Keratinocyte (primary cell): Measurements from ENCODE around the gene MAP3K2. TPM values are rescaled to one million over a fixed set of nuclear protein-coding genes. Genes with fewer than 3 reads are reported as not detected.

Source experiments
- DNase-seq: peaks from one replicate; pipeline ENCODE4 v3.0.0-alpha.2; 2011; ENCODE audit warnings: low read depth, missing footprints, low spot score
- FAIRE-seq: peaks from 2 replicates; lab custom pipeline; 2011; peaks lifted over from hg19 to GRCh38; lab: Jason Lieb, UNC
- H2AFZ ChIP-seq: 2 replicates; pipeline ENCODE4 v1.6.0; 2012; ENCODE audit warnings: low read length, control low read depth, inconsistent platforms; ENCODE audit not compliant: control insufficient read depth
- H3K27ac ChIP-seq: 2 replicates; pipeline ENCODE4 v1.5.1; 2011; ENCODE audit warnings: low read length; ENCODE audit not compliant: control insufficient read depth, insufficient read depth
- H3K27me3 ChIP-seq: 3 replicates; pipeline ENCODE4 v1.6.0; 2011; ENCODE audit warnings: low read length; ENCODE audit not compliant: control insufficient read depth, insufficient read depth; ENCODE audit errors: extremely low read depth
- H3K36me3 ChIP-seq, 2 experiments: 2 replicates in 1 of 2; 3 replicates in 1 of 2; pipeline ENCODE4 v1.5.1; 2011; ENCODE audit warnings: low read length in 2 of 2, mild to moderate bottlenecking in 1 of 2; ENCODE audit not compliant: control insufficient read depth in 2 of 2, insufficient read depth in 2 of 2; ENCODE audit errors: extremely low read depth in 1 of 2
- H3K4me1 ChIP-seq: 3 replicates; pipeline ENCODE4 v1.5.1; 2011; ENCODE audit warnings: low read length; ENCODE audit not compliant: control insufficient read depth, insufficient read depth; ENCODE audit errors: extremely low read depth
- H3K4me2 ChIP-seq: 3 replicates; pipeline ENCODE4 v1.6.0; 2011; ENCODE audit warnings: low read depth, low read length; ENCODE audit not compliant: control insufficient read depth, insufficient read depth; ENCODE audit errors: extremely low read depth
- H3K4me3 ChIP-seq, 3 experiments: fragments of 200-600 bp in 1 of 3; sonication (generic) in 1 of 3; 2 replicates in 2 of 3; 3 replicates in 1 of 3; pipeline ENCODE4 v1.5.1; 2011 to 2016; ENCODE audit warnings: low read length in 3 of 3, mild to moderate bottlenecking in 3 of 3, control low read depth in 2 of 3, inconsistent platforms in 1 of 3, low read depth in 1 of 3, mixed read lengths in 1 of 3, mixed run types in 1 of 3, moderate library complexity in 1 of 3; ENCODE audit not compliant: control insufficient read depth in 2 of 3, insufficient read depth in 2 of 3; ENCODE audit errors: extremely low read depth in 1 of 3
- H3K79me2 ChIP-seq: 2 replicates; pipeline ENCODE4 v1.6.0; 2012; ENCODE audit warnings: low read length; ENCODE audit not compliant: control insufficient read depth, insufficient read depth
- H3K9ac ChIP-seq: 3 replicates; pipeline ENCODE4 v1.6.0; 2011; ENCODE audit warnings: low read length; ENCODE audit not compliant: control insufficient read depth, insufficient read depth; ENCODE audit errors: extremely low read depth
- H3K9me1 ChIP-seq: 3 replicates; pipeline ENCODE4 v1.6.0; 2011; ENCODE audit warnings: low read length; ENCODE audit not compliant: control insufficient read depth, insufficient read depth; ENCODE audit errors: extremely low read depth
- H3K9me3 ChIP-seq: 2 replicates; pipeline ENCODE4 v1.5.1; 2012; ENCODE audit warnings: low read depth, low read length; ENCODE audit not compliant: control insufficient read depth
- H4K20me1 ChIP-seq: 3 replicates; pipeline ENCODE4 v1.6.0; 2011; ENCODE audit warnings: low read length; ENCODE audit not compliant: control insufficient read depth, insufficient read depth; ENCODE audit errors: extremely low read depth
- EZH2 ChIP-seq: IDR thresholded peaks from one replicate; pipeline ENCODE4 v1.6.1; 2012; ENCODE audit warnings: inconsistent platforms, mild to moderate bottlenecking, low read length, moderate library complexity
- dilution Hi-C: fragments of 300-500 bp; cut with MboI; formaldehyde crosslinking; loops from one replicate; pipeline ENCODE4 v1.7.0; 2020; ENCODE audit warnings: low sequenced_read_pairs; ENCODE audit not compliant: extremely low pct_ligation_motif_present
- polyA plus RNA-seq, 5 experiments: library from polyadenylated mRNA; depleted of rRNA in 3 of 5; stranded (reverse) in 3 of 5; stranded (forward) in 1 of 5; unstranded in 1 of 5; fragments of >200 nt; gene quantifications; 1 replicate in 1 of 5; 2 replicates in 3 of 5; 3 replicates in 1 of 5; pipeline versions ENCODE4 v1.2.1 to v1.2.3, GENCODE V29; 2011 to 2012; ENCODE audit warnings: missing spikeins in 2 of 5, low read depth in 1 of 5, low replicate concordance in 1 of 5
- TF ChIP-seq, protein P1 (sequence below), 3 experiments: IDR thresholded peaks in 1 of 3; conservative IDR thresholded peaks in 1 of 3; optimal IDR thresholded peaks in 1 of 3; 2 replicates in 2 of 3; 3 replicates in 1 of 3; pipeline versions ENCODE3 to v1.5.1; 2011; ENCODE audit warnings: low read length in 3 of 3, mild to moderate bottlenecking in 3 of 3, moderate library complexity in 2 of 3, control low read depth in 1 of 3, inconsistent platforms in 1 of 3; ENCODE audit not compliant: insufficient read depth in 2 of 3; ENCODE audit errors: extremely low read depth in 1 of 3

Gene MAP3K2
- polyA plus RNA-seq, 1 donor (not counting 4 experiments of a cell fraction or from before 2014, with no cell fraction given), result 11.9 TPM

DNA sequence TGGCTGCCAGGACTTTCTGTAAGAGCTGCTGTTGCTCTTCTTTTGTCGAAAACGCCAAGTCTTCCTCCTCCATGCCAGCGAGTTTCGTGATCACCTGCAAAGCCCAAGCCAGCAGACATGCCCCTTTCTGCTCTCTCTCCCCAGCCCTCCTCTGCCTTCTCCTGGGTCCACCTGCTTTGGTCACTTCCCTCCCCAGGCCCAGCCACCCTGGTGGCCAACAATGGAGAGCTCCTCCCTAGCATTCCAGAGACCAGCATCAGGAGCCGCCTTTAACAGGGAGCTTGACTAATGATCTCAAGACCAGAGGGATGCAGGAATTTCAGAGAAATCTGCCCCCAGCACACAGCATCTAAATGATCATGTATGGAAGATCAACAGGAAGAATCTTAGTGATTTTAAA lies 128.4 kb downstream of the MAP3K2 start:
- dilution Hi-C loops, result no loop called here

GRCh38 chr2:127256866-127257265 lies 130.9 kb downstream of the MAP3K2 start:
- H3K9me1 ChIP-seq, result no peaks in the 10 kb centered on the region
- peaks cover 15 to 19% of the 10 kb centered on the region in 2 experiments for H3K36me3 ChIP-seq
- DNase-seq (no peak), FAIRE-seq (no peak)
- H3K4me1 ChIP-seq, result peaks cover 4% of the 10 kb centered on the region
- dilution Hi-C loops, result no loop called here
- no peaks in the 10 kb centered on the region for H4K20me1 ChIP-seq
- H3K27ac ChIP-seq, result no peak overlapping the region
- no peaks in the 10 kb centered on the region for H3K79me2 ChIP-seq
- no peaks in the 10 kb centered on the region for H3K9me3 ChIP-seq
- no peak overlapping the region for H3K4me2 ChIP-seq
- no peak overlapping the region for H3K4me3 ChIP-seq
- no peak overlapping the region for H3K9ac ChIP-seq
- TF ChIP-seq EZH2, result no peak
- TF ChIP-seq, protein P1, sequence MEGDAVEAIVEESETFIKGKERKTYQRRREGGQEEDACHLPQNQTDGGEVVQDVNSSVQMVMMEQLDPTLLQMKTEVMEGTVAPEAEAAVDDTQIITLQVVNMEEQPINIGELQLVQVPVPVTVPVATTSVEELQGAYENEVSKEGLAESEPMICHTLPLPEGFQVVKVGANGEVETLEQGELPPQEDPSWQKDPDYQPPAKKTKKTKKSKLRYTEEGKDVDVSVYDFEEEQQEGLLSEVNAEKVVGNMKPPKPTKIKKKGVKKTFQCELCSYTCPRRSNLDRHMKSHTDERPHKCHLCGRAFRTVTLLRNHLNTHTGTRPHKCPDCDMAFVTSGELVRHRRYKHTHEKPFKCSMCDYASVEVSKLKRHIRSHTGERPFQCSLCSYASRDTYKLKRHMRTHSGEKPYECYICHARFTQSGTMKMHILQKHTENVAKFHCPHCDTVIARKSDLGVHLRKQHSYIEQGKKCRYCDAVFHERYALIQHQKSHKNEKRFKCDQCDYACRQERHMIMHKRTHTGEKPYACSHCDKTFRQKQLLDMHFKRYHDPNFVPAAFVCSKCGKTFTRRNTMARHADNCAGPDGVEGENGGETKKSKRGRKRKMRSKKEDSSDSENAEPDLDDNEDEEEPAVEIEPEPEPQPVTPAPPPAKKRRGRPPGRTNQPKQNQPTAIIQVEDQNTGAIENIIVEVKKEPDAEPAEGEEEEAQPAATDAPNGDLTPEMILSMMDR (optimal IDR thresholded peaks at IDR 0.05 in 1 of 3, IDR thresholded peaks at IDR 0.05 in 1 of 3, conservative IDR thresholded peaks at IDR 0.05 in 1 of 3; ENCODE audit: extremely low read depth in 1 of 3, insufficient read depth in 2 of 3, low read length in 3 of 3), result no peak
- H3K27me3 ChIP-seq, result no peaks in the 10 kb centered on the region
- H2AFZ ChIP-seq, result no peak overlapping the region

More for the DNA sequence above, 128.4 kb downstream of the MAP3K2 start:
- no peak for FAIRE-seq
- no peak for DNase-seq
- Histone ChIP-seq H3K4me2 (no peak overlapping the region), H3K27ac (no peak overlapping the region), H3K36me3 (peaks cover 15 to 19% of the 10 kb centered on the region in 2 experiments), H2AFZ (no peak overlapping the region), H3K4me1 (peaks cover 4% of the 10 kb centered on the region), H3K9me3 (no peaks in the 10 kb centered on the region), H3K79me2 (no peaks in the 10 kb centered on the region), H4K20me1 (no peaks in the 10 kb centered on the region), H3K9ac (no peak overlapping the region), H3K9me1 (no peaks in the 10 kb centered on the region), H3K27me3 (no peaks in the 10 kb centered on the region), H3K4me3 (no peak overlapping the region)
- TF ChIP-seq, protein P1 (optimal IDR thresholded peaks at IDR 0.05 in 1 of 3, IDR thresholded peaks at IDR 0.05 in 1 of 3, conservative IDR thresholded peaks at IDR 0.05 in 1 of 3; ENCODE audit: extremely low read depth in 1 of 3, insufficient read depth in 2 of 3, low read length in 3 of 3), result no peak
- TF ChIP-seq EZH2, result no peak
